Adrenal gland (tissue), 5 donors: ENCODE results near the gene S100A13.

Experiments
- CTCF ChIP-seq, 6 experiments: fragments of 450-650 bp in 4 of 6; fragments of 200-600 bp in 2 of 6; sonication (generic) in 1 of 6; IDR thresholded peaks; 1 replicate in 5 of 6; 2 replicates in 1 of 6; pipeline versions ENCODE4 v1.5.1 to v1.8.0; 2016 to 2021; ENCODE audit warnings: antibody characterized with exemption in 6 of 6, mild to moderate bottlenecking in 2 of 6, moderate library complexity in 1 of 6
- POLR2A ChIP-seq, 2 donors: fragments of 450-650 bp; IDR thresholded peaks; one replicate each; pipeline ENCODE4 v1.6.1; 2017; ENCODE audit warnings: antibody characterized with exemption in 2 of 2, mild to moderate bottlenecking in 2 of 2, moderate library complexity in 1 of 2
- donor health status: DM: no; HTN: no; CAD: no.

- TF ChIP-seq CTCF (IDR thresholded peaks at IDR 0.05) (no peak), POLR2A (IDR thresholded peaks at IDR 0.05) (no peak)
Measured at GRCh38 chr1:153609585-153609907, 17.8 kb downstream of the S100A13 start.
